Activated T-cell treated with anti-CD3 and anti-CD28 coated beads for 24 hours (primary cell): ENCODE results near the gene SRGAP2B.
"Not testable (repeated sequence)": the region's sequence is repeated elsewhere in the genome, so short reads cannot be mapped to it uniquely, and the experiment has no call there.

ENCODE experiments used
- DNase-seq: peaks from one replicate; pipeline ENCODE4 v3.0.0-alpha.2; 2020; ENCODE audit warnings: low read depth

The SRGAP2B gene

DNA sequence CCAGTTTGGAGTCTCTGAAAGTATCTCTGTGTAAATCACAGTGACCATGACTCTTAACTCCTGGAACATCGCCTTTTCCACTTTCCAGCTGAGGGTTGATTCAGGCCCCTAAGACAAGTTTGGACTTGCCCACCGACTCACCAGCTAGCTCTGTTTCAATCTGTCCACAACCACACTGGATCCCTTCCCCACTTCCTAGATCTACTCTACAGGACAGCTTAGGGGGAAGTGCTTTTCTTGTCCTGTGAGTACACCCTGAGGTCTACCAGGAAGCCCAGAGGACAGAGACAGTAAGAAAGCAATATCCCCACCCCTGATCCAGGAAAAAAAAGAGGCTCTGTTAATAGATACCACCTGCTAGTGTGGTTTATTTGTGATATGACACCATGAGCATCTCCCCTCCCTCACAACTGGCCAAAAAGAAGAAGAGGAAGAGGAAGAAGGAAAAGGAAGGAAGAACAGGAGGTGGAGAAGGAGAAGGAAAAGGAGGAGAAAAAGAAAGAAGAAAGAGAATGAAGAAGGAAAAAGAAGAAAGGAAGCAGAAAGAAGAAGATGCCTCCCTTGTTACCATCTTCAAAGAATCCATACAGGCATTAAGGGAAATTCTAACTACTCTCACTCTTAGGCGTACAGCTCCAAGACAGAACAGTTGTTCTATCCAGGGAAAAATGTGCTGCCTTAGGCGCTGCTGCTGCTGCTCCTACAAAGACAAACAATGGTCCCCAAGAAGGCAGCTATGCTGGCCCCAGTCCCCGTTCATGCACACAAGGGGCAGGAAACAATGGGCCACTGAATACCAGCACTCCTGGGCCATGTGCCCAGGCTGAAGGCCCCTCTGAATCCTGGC lies 96.8 kb downstream of the SRGAP2B start:
- not testable (repeated sequence) for DNase-seq

DNA sequence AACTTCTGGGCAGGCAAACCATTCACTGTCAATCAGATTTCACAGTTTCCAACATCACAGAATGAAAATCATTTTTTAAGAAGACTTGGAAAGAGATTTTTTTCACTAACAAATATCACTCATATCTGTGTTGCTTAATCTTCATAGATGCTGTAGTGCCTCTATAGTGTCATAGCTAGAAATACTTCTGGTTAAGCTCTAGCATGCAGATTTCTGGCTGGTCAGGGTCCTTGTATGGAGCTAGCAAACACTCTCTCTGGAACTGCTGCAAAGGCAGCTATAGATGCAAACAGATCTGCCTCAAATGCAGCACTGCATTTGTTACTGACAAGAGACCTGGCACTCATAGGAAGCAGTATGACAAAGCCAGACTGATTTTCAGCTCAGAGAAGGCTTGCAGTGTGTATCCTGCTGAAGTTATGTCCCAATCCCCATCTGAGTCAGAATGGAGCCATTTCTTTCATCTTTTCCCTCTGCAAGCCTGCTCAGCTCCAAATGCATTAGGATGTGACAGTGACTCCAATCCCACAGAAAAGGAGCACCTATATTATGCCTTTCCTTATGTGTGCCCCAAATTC lies 99.2 kb downstream of the SRGAP2B start:
- DNase-seq = not testable (repeated sequence)

DNA sequence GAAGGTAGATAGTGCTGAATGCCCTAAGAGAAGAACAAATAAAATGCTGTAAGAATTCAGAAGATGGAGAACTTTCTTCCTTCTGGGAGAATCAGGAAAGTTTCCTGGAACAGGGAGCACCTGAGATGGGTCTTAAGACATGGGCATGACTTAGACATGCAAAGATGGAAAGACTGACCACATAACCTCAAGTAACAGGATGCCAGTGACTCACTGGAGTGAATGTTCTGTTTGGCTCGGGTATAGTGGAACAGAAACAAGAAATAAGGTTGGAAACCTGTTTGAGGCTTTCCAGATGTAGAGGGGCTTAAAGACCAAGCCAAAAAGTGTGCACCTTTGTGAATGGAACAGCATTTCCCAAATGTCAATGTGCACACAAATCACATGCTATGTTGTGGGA lies 102.2 kb downstream of the SRGAP2B start:
- DNase-seq = not testable (repeated sequence)

DNA sequence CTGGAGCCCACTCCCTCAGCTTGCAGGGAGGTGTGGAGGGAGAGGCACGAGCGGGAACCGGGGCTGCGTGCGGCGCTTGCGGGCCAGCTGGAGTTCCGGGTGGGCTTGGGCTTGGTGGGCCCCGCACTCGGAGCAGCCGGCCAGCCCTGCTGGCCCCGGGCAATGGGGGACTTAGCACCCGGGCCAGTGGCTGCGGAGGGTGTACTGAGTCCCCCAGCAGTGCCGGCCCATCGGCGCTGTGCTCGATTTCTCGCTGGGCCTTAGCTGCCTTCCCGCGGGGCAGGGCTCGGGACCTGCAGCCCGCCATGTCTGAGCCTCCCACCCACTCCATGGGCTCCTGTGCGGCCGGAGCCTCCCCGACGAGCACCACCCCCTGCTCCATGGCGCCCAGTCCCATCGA lies 104.5 kb downstream of the SRGAP2B start:
- DNase-seq = not testable (repeated sequence)

DNA sequence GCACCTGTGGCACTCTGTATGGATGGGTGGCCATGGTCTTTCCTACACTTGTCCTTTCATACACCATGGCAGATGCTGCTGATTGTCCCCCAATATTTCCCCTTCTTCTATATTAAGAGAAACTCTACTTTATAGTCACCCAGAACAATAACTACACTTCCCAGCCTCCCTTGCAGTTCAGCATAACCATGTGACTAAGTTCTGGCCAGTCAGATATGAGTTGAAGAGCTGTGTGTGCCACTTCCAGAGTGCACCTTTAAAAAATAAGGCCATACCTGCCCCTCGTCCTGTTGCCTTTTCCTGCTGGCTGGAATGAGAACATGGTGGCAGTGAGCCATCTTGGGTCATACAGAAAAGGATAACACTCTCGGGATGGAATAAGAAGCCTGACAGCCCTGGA lies 108.0 kb downstream of the SRGAP2B start:
- DNase-seq = not testable (repeated sequence)

- not testable (repeated sequence) for DNase-seq
Measured at GRCh38 chr1:144986171-144986860, 108.8 kb downstream of the SRGAP2B start.

DNA sequence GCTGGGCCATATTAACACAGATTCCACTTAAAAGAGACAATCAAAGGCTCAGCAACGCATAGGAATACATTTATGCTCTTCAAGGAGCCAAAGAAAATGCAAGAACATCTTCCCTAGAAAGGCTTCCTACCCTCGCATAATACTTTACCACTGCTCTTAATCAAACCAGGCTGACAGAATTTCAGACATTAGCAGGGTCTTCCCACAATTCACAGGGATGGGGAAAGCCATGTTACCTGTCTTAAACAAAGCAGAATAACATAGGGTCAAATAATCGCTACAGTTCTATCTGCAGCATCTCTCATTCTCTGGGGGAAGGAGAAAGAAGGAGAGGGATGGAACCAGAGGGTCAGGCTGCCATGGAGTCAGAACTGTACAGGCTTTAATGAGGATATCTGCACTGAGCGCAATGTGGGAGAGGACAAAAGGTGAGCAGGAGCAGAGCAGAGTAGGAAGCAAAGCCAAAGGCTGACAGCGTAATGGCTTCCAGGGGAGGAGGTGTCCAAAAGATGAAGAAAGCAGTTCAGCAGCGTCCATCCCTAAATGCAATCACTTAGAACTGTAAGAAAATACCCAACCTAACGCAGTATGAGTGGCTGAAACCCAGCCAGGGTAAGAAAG lies 109.5 kb downstream of the SRGAP2B start:
- not testable (repeated sequence) for DNase-seq

- DNase-seq = not testable (repeated sequence)
Measured at GRCh38 chr1:144982802-144983525, 112.2 kb downstream of the SRGAP2B start.

DNA sequence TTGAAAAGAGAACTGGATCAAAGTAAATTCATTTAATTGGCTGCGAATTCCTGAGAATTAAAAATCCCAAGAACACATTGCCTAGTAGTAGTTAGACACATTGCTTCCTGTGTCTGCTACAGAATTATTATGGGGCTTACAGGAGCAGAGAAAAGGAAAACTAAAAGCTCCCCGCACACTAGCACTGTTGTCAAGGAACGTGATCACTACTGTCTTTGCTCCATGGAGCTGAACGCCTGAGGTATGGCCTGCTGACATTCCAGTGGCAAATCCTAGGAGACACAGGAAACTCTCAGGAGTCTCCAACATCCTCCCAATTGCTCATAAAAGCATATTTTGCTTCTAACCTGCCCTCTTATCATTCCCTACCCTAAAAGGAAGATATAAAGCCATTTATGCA lies 114.0 kb downstream of the SRGAP2B start:
- not testable (repeated sequence) for DNase-seq

DNA sequence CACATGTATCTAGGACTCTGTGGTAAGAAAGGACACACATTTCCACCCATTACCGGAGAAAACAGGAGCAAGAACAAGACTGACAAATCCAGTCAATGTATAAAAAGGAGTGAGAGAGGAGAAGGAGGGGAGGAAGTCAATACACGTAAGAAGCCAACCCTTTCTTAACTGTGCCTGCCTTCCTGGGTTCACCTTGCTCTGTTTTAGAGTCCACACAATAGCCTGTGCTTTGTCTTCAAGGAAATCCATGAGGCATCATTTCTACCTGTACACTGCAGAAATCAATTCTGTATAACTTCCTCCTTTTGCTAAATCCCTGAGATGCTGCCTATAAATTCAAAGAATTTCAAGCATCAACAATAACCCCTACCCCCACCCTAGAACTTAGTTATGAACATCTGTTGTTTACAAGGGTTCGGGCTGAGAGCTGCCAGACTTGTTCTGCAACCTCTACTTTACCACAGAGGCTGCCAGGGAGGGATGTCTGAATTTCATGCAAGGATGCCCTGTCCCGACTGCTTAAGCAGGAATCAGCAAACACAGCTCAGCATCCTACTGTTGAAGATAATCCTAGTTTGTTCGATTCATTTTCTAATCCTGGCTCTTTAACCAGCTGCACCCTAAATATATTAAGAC lies 115.0 kb downstream of the SRGAP2B start:
- DNase-seq = not testable (repeated sequence)

- not testable (repeated sequence) for DNase-seq
Measured at GRCh38 chr1:144977856-144978255, 117.3 kb downstream of the SRGAP2B start.

- not testable (repeated sequence) for DNase-seq
Measured at GRCh38 chr1:144971936-144972335, 123.2 kb downstream of the SRGAP2B start.

DNA sequence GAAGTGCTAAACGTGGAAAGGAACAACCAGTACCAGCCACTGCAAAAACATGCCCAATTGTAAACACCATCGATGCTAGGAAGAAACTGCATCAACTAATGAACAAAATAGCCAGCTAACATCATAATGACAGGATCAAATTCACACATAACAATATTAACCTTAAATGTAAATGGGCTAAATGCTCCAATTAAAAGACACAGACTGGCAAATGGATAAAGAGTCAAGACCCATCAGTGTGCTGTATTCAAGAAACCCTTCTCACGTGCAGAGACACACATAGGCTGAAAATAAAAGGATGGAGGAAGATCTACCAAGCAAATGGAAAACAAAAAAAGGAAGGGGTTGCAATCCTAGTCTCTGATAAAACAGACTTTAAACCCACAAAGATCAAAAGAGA lies 128.6 kb downstream of the SRGAP2B start:
- not testable (repeated sequence) for DNase-seq

GRCh38 chr1:144964765-144965164 lies 130.4 kb downstream of the SRGAP2B start:
- DNase-seq = not testable (repeated sequence)

- not testable (repeated sequence) for DNase-seq
Measured at GRCh38 chr1:144964186-144964585, 130.9 kb downstream of the SRGAP2B start.

DNA sequence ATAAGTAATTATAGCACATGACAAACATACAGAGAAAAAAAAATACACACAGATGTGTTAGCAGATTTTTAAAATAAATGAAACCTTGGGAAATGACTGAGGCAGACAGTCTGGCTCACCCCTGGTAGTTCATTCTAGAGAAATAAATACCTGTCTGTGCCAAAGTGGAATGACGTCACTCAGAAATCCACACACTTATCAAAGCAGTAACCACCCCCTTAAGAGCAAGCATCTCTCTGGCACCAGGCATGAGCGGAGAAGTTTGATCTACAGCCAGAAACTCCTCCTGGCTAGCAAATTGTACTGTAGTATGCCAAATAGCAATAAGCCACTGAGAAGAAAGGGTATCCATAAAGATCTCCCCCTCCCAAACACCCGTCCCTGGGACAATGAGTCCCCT lies 131.6 kb downstream of the SRGAP2B start:
- DNase-seq = not testable (repeated sequence)

DNA sequence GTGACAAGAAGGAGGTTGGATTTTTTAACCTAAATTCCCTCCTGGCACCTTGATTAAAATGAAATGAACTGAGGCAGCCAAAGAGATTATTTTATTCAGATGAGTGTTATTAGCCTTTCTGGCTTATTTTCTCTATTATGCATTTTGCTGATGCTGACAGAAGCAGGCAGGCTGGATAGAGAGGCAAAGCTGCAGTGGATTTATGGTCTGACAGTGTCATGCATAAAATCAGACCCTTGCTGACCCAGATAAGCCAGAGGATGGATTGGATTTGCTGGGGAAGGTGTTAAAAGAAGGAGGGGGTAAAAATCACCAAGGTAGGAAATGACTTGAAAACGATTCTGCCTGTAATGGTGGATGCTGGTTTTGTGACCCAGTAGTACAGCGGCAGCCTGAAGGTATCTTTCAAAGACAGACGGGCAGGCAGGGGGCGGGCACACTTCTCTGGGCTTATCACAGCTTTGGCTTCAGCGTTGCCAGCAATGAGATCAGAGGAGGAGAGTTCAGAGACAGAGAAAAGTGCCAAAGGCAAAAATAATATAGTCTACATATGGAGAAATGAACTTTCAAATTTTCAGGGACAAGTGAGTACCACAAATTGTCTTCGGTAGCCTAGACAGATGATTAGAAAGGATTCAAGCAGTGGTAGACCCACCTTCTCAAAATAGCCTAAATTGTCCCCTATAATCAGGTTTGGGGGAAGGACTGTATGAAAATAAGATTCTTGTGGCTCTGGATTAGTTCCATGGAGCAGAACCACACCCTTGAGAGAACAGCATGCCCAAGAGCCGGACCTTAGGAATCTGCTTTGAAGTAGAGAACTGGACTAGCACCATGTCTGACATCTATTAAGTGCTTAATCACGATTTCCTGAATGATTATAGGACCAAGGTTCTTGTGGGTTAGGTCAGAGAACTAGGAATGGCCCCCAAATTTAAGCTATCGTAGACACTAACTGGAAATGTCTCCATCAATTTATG lies 133.2 kb downstream of the SRGAP2B start:
- DNase-seq = not testable (repeated sequence)

DNA sequence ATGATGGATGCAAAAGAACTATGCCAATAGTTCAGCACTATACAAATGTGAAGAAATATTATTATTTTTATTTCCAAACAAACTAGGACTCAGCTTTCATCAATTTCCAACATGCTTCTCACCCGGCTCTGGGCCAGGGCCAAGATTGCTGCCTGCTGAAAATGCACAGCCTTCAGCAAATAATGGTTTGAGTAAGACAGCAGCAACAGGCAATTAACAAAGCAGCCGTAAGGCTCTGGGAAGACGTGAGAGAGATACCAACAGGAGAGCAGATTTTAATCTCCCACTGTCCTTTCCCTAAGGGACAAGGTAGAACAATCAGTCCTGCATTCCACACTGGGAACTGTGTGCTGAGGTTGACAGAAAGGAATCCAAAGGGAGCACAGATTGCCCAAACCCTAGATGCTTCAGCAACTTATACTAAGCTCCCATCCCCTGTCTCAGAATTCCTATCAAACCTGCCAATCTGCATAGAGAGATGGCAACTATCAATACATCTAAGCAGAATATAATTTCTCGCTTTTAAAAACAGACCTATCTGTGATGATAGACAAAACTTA lies 134.1 kb downstream of the SRGAP2B start:
- DNase-seq = not testable (repeated sequence)

DNA sequence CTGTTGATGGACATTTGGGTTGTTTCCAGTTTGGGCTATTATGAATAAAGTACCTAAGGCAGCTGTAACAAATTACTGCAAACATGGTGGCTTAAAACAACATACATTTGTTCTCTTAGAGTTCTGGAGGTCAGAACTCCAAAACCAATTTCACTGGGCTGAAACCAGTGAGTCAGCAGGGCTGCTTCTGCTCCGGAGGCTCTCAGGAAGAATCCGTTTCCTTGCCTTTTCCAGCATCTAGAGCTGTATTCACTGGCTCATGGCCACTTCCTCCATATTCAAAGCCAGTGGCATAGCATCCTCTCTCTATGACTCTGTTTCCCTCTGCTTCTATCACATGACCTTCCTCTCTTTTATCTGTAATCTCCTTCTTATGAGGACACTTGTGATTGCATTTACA lies 146.7 kb downstream of the SRGAP2B start:
- not testable (repeated sequence) for DNase-seq

DNA sequence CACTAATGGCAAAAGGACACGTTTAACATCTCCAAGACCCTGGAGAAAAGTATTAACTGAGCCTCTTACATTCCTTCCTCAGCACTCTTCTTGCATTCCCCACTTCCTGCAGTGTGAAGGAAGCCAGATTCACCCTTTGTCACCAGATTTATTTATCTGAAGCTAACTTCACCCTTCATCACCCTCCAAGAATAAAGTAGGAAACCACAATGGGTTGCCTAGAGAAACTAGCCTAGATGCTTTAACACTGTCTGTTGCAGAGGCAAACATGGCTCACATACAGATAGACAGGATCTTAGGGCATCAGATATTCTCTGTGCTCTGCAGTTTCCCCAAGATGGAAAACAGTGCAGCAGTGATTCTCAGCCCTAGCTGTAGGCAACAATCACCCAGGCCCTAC lies 147.6 kb downstream of the SRGAP2B start:
- not testable (repeated sequence) for DNase-seq
